Measurements from ENCODE around the gene KIF13A.

KIF13A gene

GRCh38 chr6:17985934-17986655, 1.3 kb downstream of the KIF13A start:
- peak overlapping the region; percentile 40 to 98 (median 65) for H3K27ac Mint-ChIP-seq
- H3K9me3 Mint-ChIP-seq = no peaks in the 10 kb centered on the region

GRCh38 chr6:17984812-17985670, 2.4 kb downstream of the KIF13A start:
- Mint-ChIP-seq H3K36me3 (ENCODE audit: low read depth) (peaks cover 29% of the 10 kb centered on the region), H3K9me3 (no peaks in the 10 kb centered on the region), H3K27me3 (ENCODE audit: low read depth) (peaks cover 4% of the 10 kb centered on the region), H3K4me1 (peaks cover 35% of the 10 kb centered on the region), H3K4me3 (peak overlapping the region; percentile 92 to 97 (median 96)), H3K27ac (peak overlapping the region; percentile 40 to 98 (median 65))
- TF ChIP-seq CTCF (IDR thresholded peaks at IDR 0.05; ENCODE audit: unreplicated experiment in 3 of 3) = no peak

More at GRCh38 chr6:17985934-17986655, 1.3 kb downstream of the KIF13A start:
- Mint-ChIP-seq H3K4me1 (peaks cover 35% of the 10 kb centered on the region), H3K36me3 (ENCODE audit: low read depth) (peaks cover 19% of the 10 kb centered on the region), H3K4me3 (peak overlapping the region; percentile 92 to 97 (median 96)), H3K27me3 (ENCODE audit: low read depth) (peaks cover 10% of the 10 kb centered on the region)
- no peak for TF ChIP-seq CTCF (IDR thresholded peaks at IDR 0.05; ENCODE audit: unreplicated experiment in 3 of 3)

GRCh38 chr6:17984399-17984798, 3.0 kb downstream of the KIF13A start:
- H3K36me3 Mint-ChIP-seq (ENCODE audit: low read depth) = peaks cover 34% of the 10 kb centered on the region
- peaks cover 4% of the 10 kb centered on the region for H3K27me3 Mint-ChIP-seq (ENCODE audit: low read depth)
- H3K9me3 Mint-ChIP-seq = no peaks in the 10 kb centered on the region
- H3K27ac Mint-ChIP-seq = peak overlapping the region; percentile 40 to 98 (median 65)
- TF ChIP-seq CTCF (IDR thresholded peaks at IDR 0.05; ENCODE audit: unreplicated experiment in 3 of 3) = no peak
- peak overlapping the region; percentile 92 to 97 (median 96) for H3K4me3 Mint-ChIP-seq
- H3K4me1 Mint-ChIP-seq = peaks cover 35% of the 10 kb centered on the region

- Mint-ChIP-seq H3K27ac (no peak overlapping the region), H3K9me3 (no peaks in the 10 kb centered on the region)
- TF ChIP-seq CTCF (IDR thresholded peaks at IDR 0.05; ENCODE audit: unreplicated experiment in 3 of 3) = no peak
These were observed 3.7 kb downstream of the KIF13A start for GRCh38 chr6:17983730-17984129.

DNA sequence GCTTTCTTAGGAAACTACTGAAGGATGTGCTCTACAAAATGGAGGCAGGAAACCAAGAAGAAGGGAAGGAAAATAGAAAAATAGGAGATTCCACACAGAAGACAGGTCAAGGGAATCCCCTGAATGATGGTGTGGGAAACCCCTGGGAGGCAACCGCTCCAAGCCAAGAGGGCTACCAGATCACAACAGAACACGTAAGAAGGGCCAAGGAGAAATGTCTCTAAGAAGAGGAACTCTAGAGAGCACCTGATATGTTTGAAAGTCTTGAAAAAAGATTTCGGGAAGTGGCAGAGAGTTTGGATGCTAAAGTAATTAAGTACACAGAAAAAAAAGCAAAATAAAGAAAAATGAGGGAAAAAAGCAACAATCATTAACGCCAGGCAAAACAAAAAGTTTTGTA, 7.1 kb downstream of the KIF13A start:
- no peak overlapping the region for H3K4me3 Mint-ChIP-seq
- H3K27me3 Mint-ChIP-seq (ENCODE audit: low read depth) = no peaks in the 10 kb centered on the region
- peak overlapping the region in 1 of 3 experiments; percentile 9 for H3K27ac Mint-ChIP-seq
- peaks cover 17% of the 10 kb centered on the region for H3K4me1 Mint-ChIP-seq
- H3K36me3 Mint-ChIP-seq (ENCODE audit: low read depth) = peaks cover 46% of the 10 kb centered on the region
- TF ChIP-seq CTCF (IDR thresholded peaks at IDR 0.05; ENCODE audit: unreplicated experiment in 3 of 3) = no peak
- peaks cover 2% of the 10 kb centered on the region for H3K9me3 Mint-ChIP-seq

More at GRCh38 chr6:17983730-17984129, 3.7 kb downstream of the KIF13A start:
- peaks cover 35% of the 10 kb centered on the region for H3K4me1 Mint-ChIP-seq
- peaks cover 4% of the 10 kb centered on the region for H3K27me3 Mint-ChIP-seq (ENCODE audit: low read depth)
- H3K36me3 Mint-ChIP-seq (ENCODE audit: low read depth) = peaks cover 35% of the 10 kb centered on the region
- no peak overlapping the region for H3K4me3 Mint-ChIP-seq

Measured in nephron (organoid).